Tibial nerve (tissue), 3 donors: ENCODE data around the gene TMEM255B.

ENCODE experiments used
- POLR2A ChIP-seq, 2 donors: fragments of 450-650 bp; IDR thresholded peaks; one replicate each; pipeline ENCODE4 v1.6.1; 2017; ENCODE audit warnings: antibody characterized with exemption in 2 of 2, mild to moderate bottlenecking in 2 of 2, moderate library complexity in 2 of 2
- TF ChIP-seq, protein P1 (sequence below), 5 experiments: fragments of 200-600 bp in 3 of 5; fragments of 450-650 bp in 2 of 5; sonication (generic) in 3 of 5; IDR thresholded peaks; one replicate each; pipeline ENCODE4 v1.5.1; 2016 to 2019; ENCODE audit warnings: antibody characterized with exemption in 5 of 5, mild to moderate bottlenecking in 3 of 5, moderate library complexity in 2 of 5

DNA sequence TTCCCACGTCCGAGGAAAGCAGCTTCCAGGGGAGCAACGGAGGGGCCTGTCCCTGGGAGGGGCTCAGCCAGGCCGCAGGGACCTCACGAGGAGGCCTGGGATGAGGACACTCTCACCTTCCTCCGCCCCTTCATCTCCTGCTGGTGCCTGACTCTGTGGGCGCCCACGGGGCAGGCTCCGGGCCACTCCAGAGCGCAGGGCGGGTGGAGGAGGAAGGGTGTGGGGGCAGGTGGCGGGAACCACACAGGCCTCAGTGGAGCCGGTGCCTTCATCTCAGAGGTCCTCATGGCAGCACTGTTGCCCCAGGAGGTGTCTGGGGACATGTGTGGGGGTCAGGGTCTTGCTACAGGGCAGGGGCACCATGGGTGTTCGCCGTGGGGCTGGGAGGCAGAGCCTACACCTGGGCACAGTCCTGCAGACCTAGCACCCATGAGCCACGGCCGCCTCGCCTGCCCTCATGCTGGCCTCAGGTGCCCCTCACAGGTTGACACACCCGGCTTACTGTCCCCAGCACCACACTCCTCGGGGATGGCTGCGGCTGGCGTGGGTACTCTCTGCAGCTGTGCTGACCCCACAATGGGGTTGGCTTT lies 10.1 kb upstream of the TMEM255B start:
- TF ChIP-seq, protein P1, sequence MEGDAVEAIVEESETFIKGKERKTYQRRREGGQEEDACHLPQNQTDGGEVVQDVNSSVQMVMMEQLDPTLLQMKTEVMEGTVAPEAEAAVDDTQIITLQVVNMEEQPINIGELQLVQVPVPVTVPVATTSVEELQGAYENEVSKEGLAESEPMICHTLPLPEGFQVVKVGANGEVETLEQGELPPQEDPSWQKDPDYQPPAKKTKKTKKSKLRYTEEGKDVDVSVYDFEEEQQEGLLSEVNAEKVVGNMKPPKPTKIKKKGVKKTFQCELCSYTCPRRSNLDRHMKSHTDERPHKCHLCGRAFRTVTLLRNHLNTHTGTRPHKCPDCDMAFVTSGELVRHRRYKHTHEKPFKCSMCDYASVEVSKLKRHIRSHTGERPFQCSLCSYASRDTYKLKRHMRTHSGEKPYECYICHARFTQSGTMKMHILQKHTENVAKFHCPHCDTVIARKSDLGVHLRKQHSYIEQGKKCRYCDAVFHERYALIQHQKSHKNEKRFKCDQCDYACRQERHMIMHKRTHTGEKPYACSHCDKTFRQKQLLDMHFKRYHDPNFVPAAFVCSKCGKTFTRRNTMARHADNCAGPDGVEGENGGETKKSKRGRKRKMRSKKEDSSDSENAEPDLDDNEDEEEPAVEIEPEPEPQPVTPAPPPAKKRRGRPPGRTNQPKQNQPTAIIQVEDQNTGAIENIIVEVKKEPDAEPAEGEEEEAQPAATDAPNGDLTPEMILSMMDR (IDR thresholded peaks at IDR 0.05) = no peak
- no peak for TF ChIP-seq POLR2A (IDR thresholded peaks at IDR 0.05)
